GM23248 (cell line): Measurements from ENCODE around the gene NOTCH2. TPM values are rescaled to one million over a fixed set of nuclear protein-coding genes. Genes with fewer than 3 reads are reported as not detected.

ENCODE experiments used
- DNase-seq: peaks from one replicate; pipeline ENCODE4 v3.0.0-alpha.2; 2015
- H2AFZ ChIP-seq: fragments of 200-600 bp; sonication (generic); 2 replicates; pipeline ENCODE4 v1.6.1; 2016; ENCODE audit warnings: antibody characterized with exemption
- H3F3A ChIP-seq: fragments of 200-600 bp; sonication (generic); 2 replicates; pipeline ENCODE4 v1.6.1; 2016; ENCODE audit warnings: mild to moderate bottlenecking, antibody characterized with exemption, mixed run types; ENCODE audit not compliant: insufficient read depth
- H3K27ac ChIP-seq: fragments of 200-600 bp; sonication (generic); 2 replicates; pipeline ENCODE4 v1.5.1; 2016; ENCODE audit warnings: mild to moderate bottlenecking
- H3K27me3 ChIP-seq: fragments of 200-600 bp; sonication (generic); replicated peaks from 2 replicates; pipeline ENCODE4 v1.6.1; 2016; ENCODE audit warnings: mild to moderate bottlenecking; ENCODE audit not compliant: insufficient read depth
- H3K36me3 ChIP-seq: fragments of 200-600 bp; sonication (generic); 2 replicates; pipeline ENCODE4 v1.6.1; 2016; ENCODE audit warnings: low read depth, mild to moderate bottlenecking
- H3K4me1 ChIP-seq: fragments of 200-600 bp; sonication (generic); 2 replicates; pipeline ENCODE4 v1.6.1; 2016; ENCODE audit warnings: mild to moderate bottlenecking; ENCODE audit not compliant: insufficient read depth
- H3K4me2 ChIP-seq: fragments of 200-600 bp; sonication (generic); one replicate; pipeline ENCODE4 v1.6.1; 2016; ENCODE audit warnings: mild to moderate bottlenecking; ENCODE audit not compliant: unreplicated experiment
- H3K4me3 ChIP-seq: fragments of 200-600 bp; sonication (generic); 2 replicates; pipeline ENCODE4 v1.5.1; 2016; ENCODE audit warnings: mild to moderate bottlenecking
- H3K79me2 ChIP-seq: fragments of 200-600 bp; sonication (generic); 2 replicates; pipeline ENCODE4 v1.6.1; 2016; ENCODE audit warnings: mild to moderate bottlenecking; ENCODE audit not compliant: insufficient read depth
- H3K9ac ChIP-seq: fragments of 200-600 bp; sonication (generic); 2 replicates; pipeline ENCODE4 v1.6.1; 2016; ENCODE audit warnings: mild to moderate bottlenecking
- H3K9me2 ChIP-seq: fragments of 200-600 bp; sonication (generic); 2 replicates; pipeline ENCODE4 v1.6.1; 2016; ENCODE audit warnings: mixed run types, mild to moderate bottlenecking, moderate library complexity; ENCODE audit not compliant: insufficient read depth
- H3K9me3 ChIP-seq: fragments of 200-600 bp; sonication (generic); one replicate; pipeline ENCODE4 v1.6.1; 2017; ENCODE audit warnings: low read depth
- H4K20me1 ChIP-seq: fragments of 200-600 bp; sonication (generic); 2 replicates; pipeline ENCODE4 v1.6.0; 2016; ENCODE audit not compliant: insufficient read depth
- EZH2 ChIP-seq: fragments of 200-600 bp; sonication (generic); IDR thresholded peaks from 2 replicates; pipeline ENCODE4 v1.6.1; 2018; ENCODE audit warnings: antibody characterized with exemption, mild to moderate bottlenecking; ENCODE audit not compliant: insufficient read depth, poor library complexity, severe bottlenecking
- EZH2phosphoT487 ChIP-seq: fragments of 200-600 bp; sonication (generic); IDR thresholded peaks from 2 replicates; pipeline ENCODE4 v1.6.1; 2018; ENCODE audit warnings: antibody characterized with exemption, moderate library complexity, mild to moderate bottlenecking, low read depth; ENCODE audit not compliant: insufficient read depth
- WGBS, 2 experiments: methylation state at CpG; one replicate each; pipeline ENCODE4 v1.1.6; 2015 to 2017; ENCODE audit warnings: low lambda C conversion rate in 2 of 2, low coverage in 1 of 2; ENCODE audit errors: missing lambda C conversion rate in 2 of 2; 5-methylcytosine and 5-hydroxymethylcytosine counted together
- in situ Hi-C: fragments of 300-500 bp; cut with MboI; formaldehyde crosslinking; loops from 2 replicates; pipeline ENCODE4 v1.15.0; 2020
- polyA plus RNA-seq: library from polyadenylated mRNA; unstranded; fragments of >200 nt; fragmentation: Nextera tagmentation; extraction: Ambion mirVana; gene quantifications from 2 replicates; pipeline ENCODE4 v1.2.1, GENCODE V29; 2016
- total RNA-seq: library from RNA; depleted of rRNA; stranded (reverse); fragments of >200 nt; shearing (Covaris generic); gene quantifications from 2 replicates; pipeline ENCODE4 v1.2.3, GENCODE V29; 2014

NOTCH2 gene
- total and polyA plus RNA-seq, 2 experiments from 2014 or later = 45.2 to 136 TPM

GRCh38 chr1:119909890-119910596 lies 159.4 kb downstream of the NOTCH2 start:
- Histone ChIP-seq H3K27ac (no peak overlapping the region), H3K27me3 (no peaks in the 10 kb centered on the region), H4K20me1 (no peaks in the 10 kb centered on the region), H2AFZ (no peak overlapping the region), H3K79me2 (0 out of 2 replicates have a peak, but pooled peaks cover 9% of the 10 kb centered on the region), H3K36me3 (peaks cover 24% of the 10 kb centered on the region), H3K4me3 (no peak overlapping the region), H3K9ac (no peak overlapping the region), H3K4me2 (no peak overlapping the region), H3K9me3 (no peaks in the 10 kb centered on the region), H3K9me2 (no peaks in the 10 kb centered on the region), H3F3A (no peaks in the 10 kb centered on the region; the same call in 1 of the 2 replicates), H3K4me1 (no peaks in the 10 kb centered on the region)
- DNase-seq = no peak
- in situ Hi-C loops = no loop called here
- WGBS, 2 experiments = 61 to 63% methylated on average over 9 of the region's 9 CpGs
- TF ChIP-seq EZH2phosphoT487 (no peak), EZH2 (no peak)

- no peak overlapping the region for H2AFZ ChIP-seq
- no peak overlapping the region for H3K4me2 ChIP-seq
- H3K9ac ChIP-seq = no peak overlapping the region
- H3K4me3 ChIP-seq = no peak overlapping the region
- 83 to 86% methylated on average over 3 of the region's 3 CpGs for WGBS, 2 experiments
- no peaks in the 10 kb centered on the region for H3K27me3 ChIP-seq
- H3K27ac ChIP-seq = no peak overlapping the region
- H3K9me3 ChIP-seq = no peaks in the 10 kb centered on the region
- no peak for DNase-seq
- no peaks in the 10 kb centered on the region for H3K9me2 ChIP-seq
- 0 out of 2 replicates have a peak, but pooled peaks cover 9% of the 10 kb centered on the region for H3K79me2 ChIP-seq
- H3K36me3 ChIP-seq = peaks cover 16% of the 10 kb centered on the region
- no peaks in the 10 kb centered on the region; the same call in 1 of the 2 replicates for H3K4me1 ChIP-seq
- TF ChIP-seq EZH2phosphoT487 (no peak), EZH2 (no peak)
- in situ Hi-C loops = no loop called here
- H3F3A ChIP-seq = no peaks in the 10 kb centered on the region; the same call in 1 of the 2 replicates
- no peaks in the 10 kb centered on the region for H4K20me1 ChIP-seq
These were observed 160.8 kb downstream of the NOTCH2 start for GRCh38 chr1:119908661-119909060.

GRCh38 chr1:119906927-119907652 lies 162.4 kb downstream of the NOTCH2 start:
- Histone ChIP-seq H4K20me1 (no peaks in the 10 kb centered on the region), H3K9ac (no peak overlapping the region), H3K4me1 (no peaks in the 10 kb centered on the region; the same call in 1 of the 2 replicates), H3K9me3 (no peaks in the 10 kb centered on the region), H3F3A (no peaks in the 10 kb centered on the region; the same call in 1 of the 2 replicates), H3K27me3 (no peaks in the 10 kb centered on the region), H3K4me2 (no peak overlapping the region), H3K79me2 (0 out of 2 replicates have a peak, but pooled peaks cover 9% of the 10 kb centered on the region), H3K36me3 (peaks cover 5% of the 10 kb centered on the region), H3K4me3 (no peak overlapping the region), H3K27ac (no peak overlapping the region), H3K9me2 (no peaks in the 10 kb centered on the region), H2AFZ (no peak overlapping the region)
- 94 to 99% methylated on average over 4 of the region's 4 CpGs for WGBS, 2 experiments
- in situ Hi-C loops = no loop called here
- DNase-seq = no peak
- no peak for TF ChIP-seq EZH2
- no peak for TF ChIP-seq EZH2phosphoT487

GRCh38 chr1:119903443-119903835 lies 166.0 kb downstream of the NOTCH2 start:
- H3K27ac ChIP-seq = no peak overlapping the region
- H3K9me2 ChIP-seq = no peaks in the 10 kb centered on the region
- no peaks in the 10 kb centered on the region for H4K20me1 ChIP-seq
- no peaks in the 10 kb centered on the region for H3K27me3 ChIP-seq
- DNase-seq = peak; percentile 10
- no peak overlapping the region for H3K9ac ChIP-seq
- H3K36me3 ChIP-seq = no peaks in the 10 kb centered on the region
- no peak overlapping the region for H2AFZ ChIP-seq
- no peaks in the 10 kb centered on the region; the same call in 1 of the 2 replicates for H3K4me1 ChIP-seq
- TF ChIP-seq EZH2 (no peak), EZH2phosphoT487 (no peak)
- H3K4me2 ChIP-seq = no peak overlapping the region
- H3K4me3 ChIP-seq = no peak overlapping the region
- H3F3A ChIP-seq = no peaks in the 10 kb centered on the region; the same call in 1 of the 2 replicates
- H3K79me2 ChIP-seq = no peaks in the 10 kb centered on the region
- in situ Hi-C loops = no loop called here
- no peaks in the 10 kb centered on the region for H3K9me3 ChIP-seq
